ENCODE measurements around the gene AOX1.

DNA sequence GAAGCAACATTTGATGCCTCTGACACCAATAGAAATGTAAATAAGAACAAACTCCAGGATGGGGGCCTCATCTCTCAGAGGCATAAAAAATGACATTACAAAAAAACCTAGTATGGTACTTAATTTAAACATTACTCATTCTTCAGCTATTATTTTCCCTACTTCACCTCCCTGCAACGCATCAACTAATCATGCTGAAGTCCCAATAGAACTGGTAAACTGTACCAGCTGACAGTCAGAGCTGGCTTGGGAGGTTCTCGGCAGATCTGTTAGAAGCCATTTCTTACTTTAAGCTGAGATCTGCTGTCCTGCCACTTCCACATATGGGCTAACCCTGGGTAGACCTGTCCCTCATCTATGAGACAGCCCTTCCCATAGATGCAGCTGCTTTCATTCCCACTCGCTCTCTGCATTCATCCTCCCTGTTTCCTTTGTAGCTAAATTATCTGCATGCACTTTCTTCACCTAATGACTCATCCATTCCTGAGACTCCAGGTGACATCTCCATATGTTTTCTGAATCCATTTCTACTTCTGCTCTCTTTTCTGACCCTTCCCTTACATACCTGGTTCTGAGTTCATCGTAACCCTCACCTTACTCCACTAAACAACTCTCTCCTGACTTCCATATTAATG lies 108.1 kb downstream of the AOX1 start:
- no peak for TF ChIP-seq JUNB (IDR thresholded peaks at IDR 0.05)
- TF ChIP-seq, protein P1, sequence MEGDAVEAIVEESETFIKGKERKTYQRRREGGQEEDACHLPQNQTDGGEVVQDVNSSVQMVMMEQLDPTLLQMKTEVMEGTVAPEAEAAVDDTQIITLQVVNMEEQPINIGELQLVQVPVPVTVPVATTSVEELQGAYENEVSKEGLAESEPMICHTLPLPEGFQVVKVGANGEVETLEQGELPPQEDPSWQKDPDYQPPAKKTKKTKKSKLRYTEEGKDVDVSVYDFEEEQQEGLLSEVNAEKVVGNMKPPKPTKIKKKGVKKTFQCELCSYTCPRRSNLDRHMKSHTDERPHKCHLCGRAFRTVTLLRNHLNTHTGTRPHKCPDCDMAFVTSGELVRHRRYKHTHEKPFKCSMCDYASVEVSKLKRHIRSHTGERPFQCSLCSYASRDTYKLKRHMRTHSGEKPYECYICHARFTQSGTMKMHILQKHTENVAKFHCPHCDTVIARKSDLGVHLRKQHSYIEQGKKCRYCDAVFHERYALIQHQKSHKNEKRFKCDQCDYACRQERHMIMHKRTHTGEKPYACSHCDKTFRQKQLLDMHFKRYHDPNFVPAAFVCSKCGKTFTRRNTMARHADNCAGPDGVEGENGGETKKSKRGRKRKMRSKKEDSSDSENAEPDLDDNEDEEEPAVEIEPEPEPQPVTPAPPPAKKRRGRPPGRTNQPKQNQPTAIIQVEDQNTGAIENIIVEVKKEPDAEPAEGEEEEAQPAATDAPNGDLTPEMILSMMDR (IDR thresholded peaks at IDR 0.05): no peak
